HepG2 (cell line): ENCODE results near the gene TIMM10. TPM values are rescaled to one million over a fixed set of nuclear protein-coding genes. Genes with fewer than 3 reads are reported as not detected.
A peak's percentile ranks its signal among the peaks of the same experiment; 100 is the strongest.

Experiments used
- BHLHE40 ChIP-seq: IDR thresholded peaks from 2 replicates; pipeline ENCODE4 v1.6.1; 2011; ENCODE audit warnings: low read length, improper control_type of control experiment
- DZIP1 ChIP-seq: sonication (generic); formaldehyde crosslinking; IDR thresholded peaks from 2 replicates; pipeline ENCODE4 v1.5.0; 2020; ENCODE audit warnings: mild to moderate bottlenecking, missing genetic modification reagents
- JUND ChIP-seq: sonication (generic); formaldehyde crosslinking; IDR thresholded peaks from 2 replicates; pipeline ENCODE4 v1.8.0; 2022; ENCODE audit warnings: mild to moderate bottlenecking, missing genetic modification reagents
- KDM1A ChIP-seq: IDR thresholded peaks from 2 replicates; pipeline ENCODE4 v1.6.1; 2016; ENCODE audit warnings: missing compliant biosample characterization
- MXD3 ChIP-seq: IDR thresholded peaks from 2 replicates; pipeline ENCODE4 v1.6.1; 2016; ENCODE audit warnings: mild to moderate bottlenecking, missing biosample characterization, missing genetic modification reagents
- NR1H2 ChIP-seq: sonication (generic); formaldehyde crosslinking; IDR thresholded peaks from 2 replicates; pipeline ENCODE4 v1.8.1; 2022; ENCODE audit warnings: low read depth, missing genetic modification reagents, borderline replicate concordance
- RBFOX2 ChIP-seq: fragments of 200-400 bp; formaldehyde crosslinking; IDR thresholded peaks from 2 replicates; pipeline ENCODE4 v1.6.1; 2017; ENCODE audit warnings: low read depth, mild to moderate bottlenecking, low read length
- TCF7 ChIP-seq: sonication (generic); IDR thresholded peaks from 2 replicates; pipeline ENCODE4 v1.6.1; 2016; ENCODE audit warnings: antibody characterized with exemption, low read depth
- TFDP2 ChIP-seq: sonication (generic); formaldehyde crosslinking; IDR thresholded peaks from 2 replicates; pipeline ENCODE4 v1.4.0; 2020; ENCODE audit warnings: missing genetic modification reagents
- ZBTB1 ChIP-seq: sonication (generic); formaldehyde crosslinking; IDR thresholded peaks from 2 replicates; pipeline ENCODE4 v1.4.0; 2020; ENCODE audit warnings: missing genetic modification reagents, borderline replicate concordance
- ZFAT ChIP-seq: sonication (generic); formaldehyde crosslinking; conservative IDR thresholded peaks from 2 replicates; pipeline ENCODE4 v1.8.1; 2023; ENCODE audit warnings: missing genetic modification reagents, inconsistent platforms
- ZHX2 ChIP-seq, 2 experiments: sonication (generic) in 1 of 2; formaldehyde crosslinking in 1 of 2; IDR thresholded peaks; 2 replicates each; pipeline versions ENCODE4 v1.6.1 to v1.9.0; 2014 to 2022; ENCODE audit warnings: antibody characterized with exemption in 1 of 2, borderline replicate concordance in 1 of 2, inconsistent platforms in 1 of 2, low read depth in 1 of 2, missing genetic modification reagents in 1 of 2
- ZNF569 ChIP-seq: sonication (generic); formaldehyde crosslinking; IDR thresholded peaks from 2 replicates; pipeline ENCODE4 v1.5.0; 2020; ENCODE audit warnings: mild to moderate bottlenecking, missing genetic modification reagents, moderate library complexity, borderline replicate concordance
- ZNF607 ChIP-seq: sonication (generic); formaldehyde crosslinking; IDR thresholded peaks from 2 replicates; pipeline ENCODE4 v1.5.1; 2020; ENCODE audit warnings: missing genetic modification reagents, mild to moderate bottlenecking, borderline replicate concordance
- ZNF75D ChIP-seq: sonication (generic); formaldehyde crosslinking; IDR thresholded peaks from 2 replicates; pipeline ENCODE4 v1.8.1; 2023; ENCODE audit warnings: missing genetic modification reagents, mild to moderate bottlenecking, borderline replicate concordance
- polyA plus RNA-seq, 8 experiments: library from polyadenylated mRNA; depleted of rRNA in 3 of 8; stranded (reverse) in 7 of 8; unstranded in 1 of 8; fragments of >200 nt; fragmentation: Illumina TruSeq in 4 of 8; extraction: Trizol in 4 of 8; gene quantifications; 2 replicates each; pipeline versions ENCODE4 v1.2.1 to v1.2.3, GENCODE V29; 2011 to 2016; ENCODE audit warnings: low read depth in 4 of 8, missing spikeins in 1 of 8, mixed read lengths in 1 of 8; ENCODE audit not compliant: insufficient read depth in 1 of 8
- total RNA-seq, 5 experiments: library from RNA; depleted of rRNA; stranded (reverse); fragments of >200 nt; fragmentation: Illumina TruSeq; extraction: Trizol; gene quantifications; 2 replicates each; pipeline ENCODE4 v1.2.3, GENCODE V29; 2016; ENCODE audit warnings: low read depth in 1 of 5

TIMM10 gene
- total and polyA plus RNA-seq, 2 of the 13 experiments (the other 11 are each of a cell fraction or from before 2014, with no cell fraction given) = 67.8 to 82.2 TPM

- no peak for TF ChIP-seq DZIP1 (CRISPR knock-in tag)
- no peak for TF ChIP-seq BHLHE40
- peak; percentile 73 for TF ChIP-seq RBFOX2
- TF ChIP-seq MXD3 (CRISPR knock-in tag) = 0 out of 2 replicates have a peak, but pooled peaks have one; percentile 61
- no peak for TF ChIP-seq ZNF75D (CRISPR knock-in tag)
- TF ChIP-seq ZBTB1 (CRISPR knock-in tag) = no peak
- no peak for TF ChIP-seq ZHX2 (IDR thresholded peaks at IDR 0.05; ENCODE audit: low read depth)
- no peak for TF ChIP-seq ZHX2 (CRISPR knock-in tag; IDR thresholded peaks at IDR 0.05; ENCODE audit: borderline replicate concordance)
- TF ChIP-seq TFDP2 (CRISPR knock-in tag) = peak; percentile 54; the same call in 1 of the 2 replicates
- no peak for TF ChIP-seq NR1H2 (CRISPR knock-in tag)
- no peak for TF ChIP-seq ZNF569 (CRISPR knock-in tag)
- peak; percentile 86 for TF ChIP-seq KDM1A (CRISPR knock-in tag)
- TF ChIP-seq TCF7 = no peak
- TF ChIP-seq ZNF607 (CRISPR knock-in tag) = 0 out of 2 replicates have a peak, but pooled peaks have one; percentile 68
- no peak for TF ChIP-seq JUND (CRISPR knock-in tag)
- TF ChIP-seq ZFAT (CRISPR knock-in tag) = no peak
Observed at GRCh38 chr11:57514538-57515331, 15.8 kb downstream of the TIMM10 start (continued).
